Measurements from ENCODE around the gene PARP1.
A peak's percentile ranks its signal among the peaks of the same experiment; 100 is the strongest.
"Not testable (repeated sequence)": the region's sequence is repeated elsewhere in the genome, so short reads cannot be mapped to it uniquely, and the experiment has no call there.

Gene PARP1

DNA sequence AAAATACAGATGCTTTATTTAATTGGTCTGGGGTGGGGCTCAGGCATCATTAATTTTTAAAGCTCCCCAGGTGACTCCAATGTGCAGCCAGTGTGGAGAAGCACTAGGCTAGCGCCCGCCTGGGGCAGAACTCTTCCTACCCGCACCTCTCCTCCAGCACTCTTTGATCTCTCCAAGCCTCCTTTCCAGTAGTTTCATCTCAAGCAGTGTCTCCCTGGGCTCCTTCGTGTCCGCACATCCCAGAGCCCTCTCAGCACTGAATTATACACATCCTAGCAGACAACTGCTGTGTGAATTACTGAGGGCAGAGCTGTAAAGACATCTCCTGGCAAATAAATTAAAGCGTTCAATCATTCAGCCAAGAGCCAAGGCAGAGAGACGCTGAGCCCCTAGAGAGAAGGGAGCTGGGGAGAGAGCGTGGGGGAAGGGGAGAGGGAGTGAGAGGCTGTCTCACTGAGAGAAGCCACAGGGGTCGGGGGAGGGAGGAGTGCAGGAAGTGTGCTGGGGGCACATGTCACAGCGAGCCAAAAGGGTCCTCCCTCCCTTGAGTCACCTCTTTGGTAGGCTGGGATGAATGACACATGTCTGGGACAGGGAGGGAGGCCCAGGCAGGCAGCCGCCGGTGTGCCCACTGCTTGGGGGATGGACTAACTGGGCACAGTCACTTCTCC is 21.0 kb upstream of the PARP1 start:
- no peak for DNase-seq (ENCODE audit: low spot score)

DNA sequence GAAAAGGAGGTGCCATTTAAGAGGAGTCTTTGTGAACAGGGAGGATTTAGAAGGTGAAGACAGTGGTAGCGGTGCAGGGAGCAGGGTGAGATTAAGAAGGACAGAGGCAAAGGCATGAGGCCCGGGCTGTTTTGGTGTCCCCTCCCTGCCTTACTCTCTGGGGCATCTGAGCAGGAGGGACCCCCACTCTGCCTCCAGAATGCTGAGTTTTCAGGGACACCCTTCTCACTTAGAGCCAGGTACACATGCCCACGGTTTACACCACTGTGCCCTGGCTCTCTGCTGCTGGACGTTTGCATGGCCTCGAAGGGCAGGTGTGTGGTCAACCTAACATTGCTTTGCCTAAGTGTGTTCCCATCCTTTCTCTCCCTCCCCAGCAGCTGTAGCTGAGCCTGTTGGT is 20.5 kb upstream of the PARP1 start:
- no peak for DNase-seq (ENCODE audit: low spot score)

DNA sequence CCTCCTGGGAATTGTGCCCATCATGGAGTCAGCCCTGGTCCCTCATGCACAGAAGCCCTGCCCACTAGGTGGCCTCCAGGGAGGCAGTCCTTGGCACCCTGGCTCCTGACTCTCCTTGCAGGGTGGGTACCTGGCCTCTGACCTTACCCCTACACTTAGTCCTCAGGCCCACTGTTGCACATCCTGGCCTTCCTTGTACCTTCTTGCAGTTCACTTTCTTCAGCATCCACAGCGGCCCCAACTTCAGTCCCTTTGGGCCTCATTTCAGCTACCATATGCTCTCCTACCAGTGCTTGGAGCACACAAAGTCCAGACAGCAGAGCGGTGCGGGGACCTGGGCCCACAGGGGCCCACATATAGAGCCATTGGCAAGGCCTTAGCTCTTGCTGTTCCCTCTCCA is 19.2 kb upstream of the PARP1 start:
- DNase-seq (ENCODE audit: low spot score) = no peak

DNA sequence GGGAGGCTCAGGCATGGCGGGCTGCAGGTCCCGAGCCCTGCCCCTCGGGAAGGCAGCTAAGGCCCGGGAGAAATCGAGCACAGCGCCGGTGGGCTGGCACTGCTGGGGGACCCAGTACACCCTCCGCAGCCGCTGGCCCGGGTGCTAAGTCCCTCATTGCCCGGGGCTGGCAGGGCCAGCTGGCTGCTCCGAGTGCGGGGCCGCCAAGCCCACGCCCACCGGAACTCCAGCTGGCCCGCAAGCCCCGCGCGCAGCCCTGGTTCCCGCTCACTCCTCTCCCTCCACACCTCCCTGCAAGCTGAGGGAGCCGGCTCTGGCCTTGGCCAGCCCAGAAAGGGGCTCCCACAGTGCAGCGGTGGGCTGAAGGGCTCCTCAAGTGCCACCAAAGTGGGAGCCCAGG is 18.5 kb upstream of the PARP1 start:
- DNase-seq (ENCODE audit: low spot score) = not testable (repeated sequence)

DNA sequence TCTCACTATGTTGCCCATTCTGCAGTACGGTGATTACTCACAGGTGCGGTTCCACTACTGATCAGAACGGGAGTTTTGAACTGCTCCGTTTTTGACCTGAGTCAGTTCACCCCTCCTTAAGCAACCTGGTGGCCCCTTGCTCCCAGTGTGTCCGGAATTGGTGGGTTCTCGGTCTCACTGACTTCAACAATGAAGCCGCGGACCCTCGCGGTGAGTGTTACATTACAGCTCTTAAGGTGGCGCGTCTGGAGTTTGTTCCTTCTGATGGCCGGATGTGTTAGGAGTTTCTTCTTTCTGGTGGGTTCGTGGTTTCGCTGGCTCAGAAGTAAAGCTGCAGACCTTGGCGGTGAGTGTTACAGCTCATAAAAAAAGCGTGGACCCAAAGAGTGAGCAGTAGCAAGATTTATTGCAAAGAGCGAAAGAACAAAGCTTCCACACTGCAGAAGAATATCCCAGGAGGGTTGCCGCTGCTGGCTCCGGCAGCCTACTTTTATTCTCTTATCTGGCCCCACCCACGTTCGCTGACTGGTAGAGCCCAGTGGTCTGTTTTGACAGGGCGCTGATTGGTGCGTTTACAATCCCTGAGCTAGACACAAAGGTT is 17.6 kb upstream of the PARP1 start:
- DNase-seq (ENCODE audit: low spot score) = no peak

DNA sequence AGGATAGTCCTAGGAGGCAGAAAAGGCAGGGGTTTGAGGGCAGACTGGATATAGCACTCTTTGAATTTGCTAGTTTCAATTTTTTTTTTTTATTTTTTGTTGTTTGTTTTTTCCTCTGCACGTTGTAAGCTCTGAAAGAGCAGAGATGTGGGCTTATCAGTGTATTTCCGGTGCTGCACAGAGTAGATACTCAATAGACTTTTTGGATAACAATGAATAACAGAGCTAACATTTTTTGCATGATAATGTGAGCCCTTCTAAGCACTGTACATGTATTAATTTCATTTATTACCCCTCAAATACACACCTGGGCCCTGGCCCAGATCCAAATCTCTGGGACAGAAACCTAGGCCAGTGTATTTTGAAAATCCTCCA is 17.1 kb upstream of the PARP1 start:
- no peak for DNase-seq (ENCODE audit: low spot score)

DNA sequence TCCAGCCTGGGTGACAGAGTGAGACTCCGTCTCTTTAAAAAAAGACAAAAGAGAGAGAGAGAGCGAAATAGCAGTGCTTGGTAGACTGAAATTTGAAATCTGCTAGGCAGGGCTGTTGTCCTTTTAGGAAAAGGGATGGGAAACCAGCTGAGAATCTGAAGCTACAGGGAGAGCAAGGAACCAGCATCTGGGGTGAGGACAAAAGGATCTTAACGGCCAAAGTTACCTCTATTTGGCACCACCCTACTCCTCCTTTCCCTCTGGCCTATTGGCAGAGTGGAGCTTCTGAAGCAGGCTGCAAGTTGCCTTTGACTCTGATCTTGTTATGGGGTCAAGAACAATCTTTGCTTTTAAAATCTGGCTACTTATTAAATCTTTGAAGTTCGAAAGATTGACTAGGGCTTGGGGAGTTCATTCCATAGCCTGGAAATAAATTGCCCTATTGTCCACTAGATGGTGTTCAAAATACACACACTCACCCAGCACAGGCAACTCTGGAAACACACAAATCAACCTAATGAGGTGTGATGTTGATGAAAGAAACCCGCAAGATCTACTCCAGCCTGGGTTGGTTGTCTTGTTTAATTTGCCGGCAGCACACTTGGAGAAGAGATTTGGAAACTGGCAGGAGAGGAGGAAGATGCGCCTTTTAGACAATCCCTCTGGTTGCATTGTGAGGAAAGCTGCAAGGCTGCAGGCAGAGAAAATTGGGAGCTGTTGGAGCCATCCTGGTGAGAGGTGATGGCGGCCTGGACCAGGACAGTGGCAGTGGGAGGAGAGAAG is 16.5 kb upstream of the PARP1 start:
- peak; percentile 50 for DNase-seq (ENCODE audit: low spot score)

DNA sequence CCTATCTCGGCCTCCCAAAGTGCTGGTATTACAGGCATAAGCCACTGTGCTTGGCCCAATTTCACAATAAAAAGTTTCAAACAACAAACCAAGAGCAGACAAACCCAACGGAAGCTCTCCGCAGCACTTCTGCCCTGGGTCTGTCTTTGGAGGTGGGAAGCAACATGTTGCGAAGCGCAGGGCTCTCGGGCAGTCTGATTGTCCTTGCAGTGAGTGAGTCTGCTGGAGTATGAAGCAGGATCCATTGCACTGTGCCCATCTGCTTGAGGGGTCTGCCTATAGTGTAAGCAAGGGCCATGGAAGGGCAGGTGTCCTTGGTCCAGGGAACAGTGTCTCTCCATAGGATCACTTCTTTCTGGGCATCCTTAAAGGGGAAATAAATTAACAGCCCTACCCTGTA is 14.6 kb upstream of the PARP1 start:
- DNase-seq (ENCODE audit: low spot score) = no peak

DNA sequence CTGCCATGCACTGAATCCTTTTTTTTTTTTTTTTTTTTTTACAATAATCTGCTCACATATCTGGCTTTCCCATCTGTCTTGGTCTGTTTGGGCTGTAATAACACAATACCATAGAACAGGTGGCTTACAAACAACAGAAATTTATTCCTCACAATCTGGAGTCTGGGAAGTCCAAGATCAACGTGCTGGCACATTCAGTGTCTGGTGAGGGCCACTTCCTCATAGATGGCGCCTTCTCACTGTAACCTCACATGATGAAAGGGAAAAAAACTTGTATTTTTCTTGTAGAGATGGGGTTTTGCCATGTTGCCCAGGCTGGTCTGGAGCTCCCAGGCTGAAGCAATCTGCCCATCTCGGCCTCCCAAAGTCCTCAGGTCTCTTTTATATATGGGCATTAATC is 13.0 kb upstream of the PARP1 start:
- DNase-seq (ENCODE audit: low spot score) = no peak

DNA sequence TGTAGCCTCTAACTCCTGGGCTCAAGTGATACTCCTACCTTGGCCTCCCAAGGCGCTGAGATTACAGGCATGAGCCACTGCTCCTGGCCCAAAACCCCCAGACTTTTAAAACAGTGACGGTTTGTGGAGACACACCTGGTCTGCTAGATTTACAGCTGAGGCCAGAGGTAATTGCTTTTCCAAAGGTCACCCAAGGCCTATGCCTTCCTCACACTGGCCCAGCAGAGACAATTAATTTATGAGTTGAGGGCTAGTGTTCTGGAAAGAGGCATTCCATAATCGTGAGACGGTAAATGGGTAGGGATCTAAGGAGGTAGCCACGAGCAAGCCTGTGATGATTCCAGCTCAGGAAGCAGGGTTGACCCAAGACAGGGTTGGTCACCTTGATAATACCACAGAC is 12.4 kb upstream of the PARP1 start:
- DNase-seq (ENCODE audit: low spot score) = no peak

DNA sequence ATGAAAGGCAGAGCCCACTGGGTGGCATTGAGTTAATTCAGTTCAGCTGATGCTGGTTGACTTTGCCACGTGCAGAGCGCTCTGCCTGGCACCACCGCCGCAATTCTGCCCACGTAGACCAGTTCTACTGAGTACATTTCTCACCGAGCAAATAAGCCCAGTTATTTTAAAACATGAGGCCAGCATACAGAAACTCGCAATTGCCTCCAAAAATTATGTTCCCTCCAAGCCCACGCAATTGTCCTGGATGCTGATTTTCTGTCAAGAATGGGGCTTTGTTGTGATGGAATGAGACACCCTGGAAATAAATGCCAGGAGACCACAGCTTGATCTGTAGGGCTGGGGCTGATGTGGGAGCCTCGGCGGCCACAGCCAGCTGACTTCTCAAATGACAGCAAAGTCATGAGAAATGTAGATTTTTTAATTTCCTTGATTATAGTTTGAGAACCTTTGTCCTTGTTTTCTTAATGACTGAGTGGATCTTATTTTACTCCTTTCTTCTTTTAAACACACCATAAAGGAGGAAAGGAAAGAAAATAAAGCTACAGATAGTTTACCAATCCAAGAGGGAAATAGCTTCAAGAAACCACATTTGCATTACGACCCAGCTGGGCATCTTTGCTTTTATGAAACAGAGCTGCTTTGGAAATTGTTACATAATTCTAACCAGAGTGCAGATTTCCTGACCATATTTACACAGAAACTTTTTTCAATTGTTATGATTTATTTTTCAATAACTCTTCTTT is 11.6 kb upstream of the PARP1 start:
- peak; percentile 54 for DNase-seq (ENCODE audit: low spot score)

DNA sequence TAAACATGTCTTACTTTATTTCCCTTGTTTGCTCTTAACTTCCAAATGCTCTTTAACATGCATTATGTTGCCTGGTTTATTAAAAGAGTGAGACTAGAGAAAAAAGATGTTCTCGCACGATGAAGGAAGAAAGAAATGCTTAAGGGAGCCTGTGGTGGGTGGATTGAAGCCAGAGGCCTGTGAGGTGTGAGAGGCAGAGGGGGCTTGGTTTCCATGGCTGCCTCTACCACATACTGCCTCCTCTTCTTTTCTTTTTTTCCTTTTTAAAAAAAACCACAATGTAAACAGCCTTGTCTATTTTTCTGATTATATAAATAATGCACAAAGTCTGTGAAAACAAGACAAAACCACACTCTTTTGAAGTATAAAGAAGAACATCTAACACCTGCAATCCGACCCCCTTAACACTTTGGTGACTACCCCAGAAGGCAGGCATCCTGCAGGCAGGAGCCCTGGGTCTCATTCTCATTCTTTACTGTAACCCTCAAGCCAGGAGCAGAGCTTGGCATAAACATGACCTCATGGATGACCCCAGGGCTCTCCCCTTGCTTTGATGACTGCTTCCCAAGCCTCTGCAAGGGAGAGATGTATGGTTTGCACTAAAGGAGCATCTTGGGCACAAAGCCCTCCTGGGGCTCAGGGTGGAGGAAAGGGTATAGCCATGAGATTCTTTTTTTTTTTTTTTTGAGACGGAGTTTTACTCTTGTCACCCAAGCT is 10.1 kb upstream of the PARP1 start:
- DNase-seq (ENCODE audit: low spot score) = no peak

DNA sequence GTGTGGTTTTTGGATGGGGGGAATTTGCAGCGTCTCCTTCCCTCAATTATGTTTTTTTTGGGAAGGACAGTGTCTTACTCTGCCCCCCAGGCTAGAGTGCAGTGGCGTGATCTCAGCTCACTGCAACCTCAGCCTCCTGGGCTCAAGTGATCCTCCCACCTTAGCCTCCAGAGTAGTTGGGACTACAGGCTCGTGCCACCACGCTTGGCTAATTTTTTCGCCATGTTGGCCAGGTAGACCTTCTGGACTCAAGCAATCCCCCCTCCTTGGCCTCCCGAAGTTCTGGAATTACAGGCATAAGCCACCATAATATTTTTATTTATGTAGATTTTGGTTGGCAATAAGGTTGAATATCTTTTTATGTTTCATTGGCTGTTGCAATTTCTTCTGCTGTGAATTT is 9.5 kb upstream of the PARP1 start:
- no peak for DNase-seq (ENCODE audit: low spot score)

DNA sequence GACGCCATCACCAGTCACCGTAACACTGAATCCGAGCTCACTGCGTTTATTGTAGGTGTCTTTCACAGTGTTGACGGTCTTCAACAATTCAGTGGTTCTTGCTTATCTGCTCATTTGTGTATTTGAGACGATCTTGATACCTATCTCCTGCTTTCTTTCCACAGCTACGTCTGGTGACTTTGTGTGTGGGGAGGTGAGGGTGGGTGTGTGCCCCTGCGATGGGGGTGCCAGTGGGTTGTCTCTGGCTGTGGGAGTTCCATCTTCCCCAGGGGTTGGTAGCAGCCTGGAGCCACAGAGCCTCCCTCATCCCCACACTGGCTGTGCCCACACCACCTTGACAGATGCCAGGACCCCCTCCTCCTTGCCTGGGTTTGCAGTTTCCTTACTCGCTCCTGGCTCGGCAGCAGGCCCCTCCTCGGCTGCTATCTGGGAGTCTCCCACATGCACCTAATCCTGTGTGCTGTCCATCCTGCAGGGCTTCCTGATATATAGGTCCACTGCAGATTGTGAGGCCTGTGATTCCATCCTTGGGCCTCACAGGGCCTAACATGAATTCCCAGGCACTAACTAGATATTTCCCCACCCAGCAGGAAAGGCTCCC is 6.3 kb upstream of the PARP1 start:
- no peak for DNase-seq (ENCODE audit: low spot score)

DNA sequence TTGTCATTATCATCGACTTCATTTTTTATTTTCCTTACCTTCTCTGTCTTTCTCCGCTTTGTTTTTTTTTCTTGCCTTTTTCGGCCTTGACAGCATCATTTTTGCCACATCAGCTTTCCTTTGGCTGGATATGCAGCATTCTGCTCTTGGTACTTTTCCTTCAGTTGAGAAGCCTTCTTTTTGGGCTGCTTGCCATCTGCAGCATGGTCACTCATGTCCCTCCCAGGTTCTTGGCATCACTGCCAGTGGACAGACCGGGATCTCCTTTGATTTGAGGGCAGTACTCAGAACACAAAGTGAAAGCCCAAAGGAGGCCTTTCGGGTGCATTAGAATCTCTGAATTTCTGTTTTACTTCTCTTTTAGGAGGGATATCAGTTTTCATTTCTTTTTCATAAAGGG is 3.7 kb upstream of the PARP1 start:
- DNase-seq (ENCODE audit: low spot score) = no peak

DNA sequence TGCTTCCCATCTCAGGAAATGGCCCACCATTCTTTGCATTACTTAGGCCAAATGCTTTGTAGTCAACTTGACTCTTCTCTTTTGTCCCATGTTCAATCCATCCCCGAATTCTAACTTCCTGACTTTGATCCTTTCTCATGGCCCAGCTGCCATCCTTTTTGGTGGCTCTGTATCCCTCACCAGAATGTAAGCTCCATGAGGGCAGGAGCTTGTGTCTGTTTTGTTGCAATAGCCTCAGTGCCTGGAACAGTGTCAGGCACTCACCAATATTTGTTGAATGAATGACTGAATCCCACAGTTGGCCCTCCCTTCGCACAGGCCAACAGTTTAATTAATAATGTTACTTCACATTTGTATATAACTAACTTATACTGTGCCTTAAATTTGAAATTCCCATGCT is 3.1 kb upstream of the PARP1 start:
- no peak for DNase-seq (ENCODE audit: low spot score)

DNA sequence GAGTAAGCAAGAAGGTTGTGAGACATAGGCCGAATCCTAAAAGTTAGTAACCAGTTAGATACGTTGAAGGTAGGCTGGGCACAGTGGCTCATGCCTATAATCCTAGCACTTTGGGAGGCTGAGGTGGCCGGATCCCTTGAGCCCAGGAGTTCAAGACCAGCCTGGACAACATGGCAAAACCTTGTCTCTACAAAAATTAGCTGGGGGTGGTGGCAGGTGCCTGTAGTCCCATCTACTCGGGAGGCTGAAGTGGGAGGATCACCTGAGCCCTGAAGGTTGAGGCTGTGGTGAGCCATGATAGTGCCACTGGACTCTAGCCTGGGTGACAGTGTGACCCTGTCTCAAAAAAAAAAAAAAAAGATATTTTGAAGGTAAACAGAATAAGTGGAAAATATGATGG is 1.5 kb upstream of the PARP1 start:
- DNase-seq (ENCODE audit: low spot score) = no peak

DNA sequence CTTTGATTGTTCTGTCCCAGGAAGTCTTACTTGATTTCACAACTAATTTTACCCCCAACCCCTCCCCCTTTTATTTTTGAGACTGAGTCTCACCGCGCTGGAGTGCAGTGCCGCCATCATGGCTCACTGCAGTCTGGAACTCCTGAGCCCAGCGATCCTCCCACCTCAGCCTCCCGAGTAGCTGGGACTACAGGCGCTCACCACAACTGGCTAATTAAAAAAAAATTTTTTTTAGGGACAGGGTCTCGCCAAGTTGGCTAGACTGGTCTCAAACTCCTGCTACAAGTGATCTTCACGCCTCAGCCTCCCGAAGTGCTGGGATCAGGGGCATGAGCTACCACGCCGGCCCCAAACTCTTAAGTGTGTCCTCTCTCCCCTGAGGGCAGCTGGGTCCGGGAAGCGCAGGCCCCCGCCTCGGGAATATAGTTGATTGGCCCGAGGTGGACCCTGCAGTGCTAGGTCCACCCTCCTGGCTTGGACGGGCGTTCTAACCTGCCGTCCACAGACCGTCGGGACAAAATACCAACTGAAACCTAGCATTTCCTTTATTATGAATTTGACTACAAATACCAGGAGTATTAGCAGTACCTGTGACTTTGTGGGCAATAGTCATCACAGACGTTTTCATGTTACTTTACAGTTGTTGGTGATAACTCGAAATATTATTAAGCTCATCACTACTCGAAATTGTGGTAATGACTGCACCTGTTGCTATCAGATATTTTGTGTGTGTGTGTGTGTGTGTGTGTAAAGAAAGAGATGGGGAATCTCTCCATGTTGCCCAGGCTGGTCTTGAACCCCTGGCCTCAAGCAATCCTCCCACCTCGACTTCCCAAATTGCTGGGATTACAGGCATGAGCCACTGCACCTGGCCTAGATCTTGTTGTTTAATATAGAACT is 642 bp upstream of the PARP1 start:
- DNase-seq (ENCODE audit: low spot score) = no peak

DNA sequence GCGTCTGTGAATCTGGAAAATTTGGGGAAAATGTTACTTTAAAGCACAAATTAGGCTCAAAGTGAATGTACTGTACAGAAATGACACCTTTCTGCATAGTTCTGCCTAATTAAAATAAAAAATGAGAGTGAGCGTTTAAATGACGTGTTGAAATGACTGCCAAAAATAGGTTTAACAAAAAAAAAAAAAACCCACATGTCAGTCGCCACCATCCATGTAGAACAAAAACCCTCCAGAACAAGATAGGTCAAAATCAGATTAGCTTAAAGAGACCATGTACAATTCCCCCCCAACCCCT is 745 bp downstream of the PARP1 start:
- DNase-seq (ENCODE audit: low spot score) = no peak

DNA sequence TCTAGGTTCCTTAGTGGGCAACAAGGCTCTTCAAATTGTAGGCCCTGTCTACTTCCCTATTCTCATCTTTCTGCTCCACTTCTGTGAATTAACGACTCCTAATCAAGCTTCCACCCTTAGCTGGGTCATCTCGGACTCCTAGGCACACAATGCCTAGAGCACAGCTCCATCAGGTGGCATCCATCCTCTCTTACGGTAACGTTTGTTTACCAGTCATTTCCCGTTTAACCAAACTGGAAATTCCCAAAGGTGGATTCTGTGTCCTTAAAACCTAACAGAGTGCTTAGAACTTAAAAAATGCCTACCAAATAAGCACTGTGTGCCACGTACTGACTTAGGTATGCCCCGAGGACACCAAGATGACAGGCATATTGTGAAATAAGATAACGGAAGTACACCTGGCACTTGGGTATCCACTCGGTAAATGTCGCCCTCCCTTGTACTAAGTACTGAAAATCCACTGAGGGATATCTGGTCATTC is 1.5 kb downstream of the PARP1 start:
- DNase-seq (ENCODE audit: low spot score) = no peak

Measured in globus pallidus (tissue), 1 donor.